Omental fat pad (tissue), 4 donors: ENCODE results near the gene LY6G5C. TPM values are rescaled to one million over a fixed set of nuclear protein-coding genes. Genes with fewer than 3 reads are reported as not detected.

Source experiments
- ATAC-seq: fragments of 150-250 bp; one replicate; pipeline ENCODE4 v1.9.1; 2016; ENCODE audit warnings: mild to moderate bottlenecking, moderate library complexity; ENCODE audit not compliant: low FRiP score
- DNase-seq: peaks from one replicate; pipeline ENCODE4 v3.0.0-alpha.2; 2019; ENCODE audit warnings: low spot score
- total RNA-seq, 4 donors: library from RNA; depleted of rRNA; stranded (reverse); fragments of >200 nt; gene quantifications; one replicate each; pipeline ENCODE4 v1.1.0, GENCODE V29; 2016
- TF ChIP-seq, protein P1 (sequence below), 3 donors: fragments of 450-650 bp; IDR thresholded peaks; one replicate each; pipeline ENCODE4 v1.5.1; 2016 to 2017; ENCODE audit warnings: antibody characterized with exemption in 3 of 3, mild to moderate bottlenecking in 3 of 3, moderate library complexity in 2 of 3

Gene LY6G5C, protein sequence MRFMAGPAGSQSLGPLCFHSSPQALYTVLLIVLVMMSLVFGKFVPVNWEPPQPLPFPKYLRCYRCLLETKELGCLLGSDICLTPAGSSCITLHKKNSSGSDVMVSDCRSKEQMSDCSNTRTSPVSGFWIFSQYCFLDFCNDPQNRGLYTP
- 1 to 10 TPM in 2 of 4 donors, under 1 TPM in 1, not detected in 1; 0.84 to 4.5 (median 1.3) TPM for total RNA-seq

DNA sequence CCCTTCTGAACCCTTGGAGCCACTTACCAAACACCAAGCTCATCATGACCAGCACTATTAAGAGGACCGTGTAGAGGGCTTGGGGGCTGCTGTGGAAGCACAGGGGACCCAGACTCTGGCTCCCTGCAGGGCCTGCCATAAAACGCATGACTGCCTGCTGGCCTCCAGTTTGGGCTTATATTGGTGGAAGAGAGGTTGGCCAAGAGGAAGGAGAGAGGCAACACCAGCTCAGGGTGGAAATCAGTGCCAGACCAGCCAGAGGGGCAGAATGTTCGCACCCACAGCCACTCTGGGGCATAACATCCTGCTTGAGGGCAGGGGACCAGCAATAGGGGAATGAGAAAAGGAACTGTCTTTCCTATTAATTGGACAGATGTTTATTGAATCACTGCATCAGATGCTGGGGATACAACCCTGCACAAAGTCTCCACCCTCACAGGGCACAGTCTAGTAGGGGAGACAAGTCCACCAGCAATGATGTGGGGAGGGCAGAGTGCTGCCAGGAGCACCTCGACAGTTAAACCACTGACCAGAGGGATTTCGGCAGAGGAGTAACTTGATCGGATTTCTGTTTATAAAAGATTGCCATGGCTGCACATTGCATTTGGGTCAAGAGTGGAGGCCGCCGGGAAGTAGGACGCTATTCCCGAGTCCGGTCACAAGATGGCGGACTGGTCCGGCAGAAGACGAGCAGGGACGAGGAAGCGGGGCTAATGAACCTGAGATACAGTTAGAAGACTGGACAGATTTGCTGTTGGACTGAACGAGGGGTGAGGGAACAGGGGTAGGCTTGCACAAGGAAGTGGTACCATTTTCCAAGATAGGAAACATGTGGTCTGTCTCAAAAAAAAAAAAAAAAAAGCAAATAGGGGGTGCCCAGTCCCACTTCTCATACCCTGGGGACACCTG, at the start of gene LY6G5C:
Gene LY6G5C, minus strand, starts transcription at position 842 of the 909 bp plus-strand sequence. Its CDS starts 694 bp downstream, at position 148.
- TF ChIP-seq, protein P1, sequence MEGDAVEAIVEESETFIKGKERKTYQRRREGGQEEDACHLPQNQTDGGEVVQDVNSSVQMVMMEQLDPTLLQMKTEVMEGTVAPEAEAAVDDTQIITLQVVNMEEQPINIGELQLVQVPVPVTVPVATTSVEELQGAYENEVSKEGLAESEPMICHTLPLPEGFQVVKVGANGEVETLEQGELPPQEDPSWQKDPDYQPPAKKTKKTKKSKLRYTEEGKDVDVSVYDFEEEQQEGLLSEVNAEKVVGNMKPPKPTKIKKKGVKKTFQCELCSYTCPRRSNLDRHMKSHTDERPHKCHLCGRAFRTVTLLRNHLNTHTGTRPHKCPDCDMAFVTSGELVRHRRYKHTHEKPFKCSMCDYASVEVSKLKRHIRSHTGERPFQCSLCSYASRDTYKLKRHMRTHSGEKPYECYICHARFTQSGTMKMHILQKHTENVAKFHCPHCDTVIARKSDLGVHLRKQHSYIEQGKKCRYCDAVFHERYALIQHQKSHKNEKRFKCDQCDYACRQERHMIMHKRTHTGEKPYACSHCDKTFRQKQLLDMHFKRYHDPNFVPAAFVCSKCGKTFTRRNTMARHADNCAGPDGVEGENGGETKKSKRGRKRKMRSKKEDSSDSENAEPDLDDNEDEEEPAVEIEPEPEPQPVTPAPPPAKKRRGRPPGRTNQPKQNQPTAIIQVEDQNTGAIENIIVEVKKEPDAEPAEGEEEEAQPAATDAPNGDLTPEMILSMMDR (IDR thresholded peaks at IDR 0.05), result no peak
- ATAC-seq (peak; percentile 89), DNase-seq (peak; percentile 55)

DNA sequence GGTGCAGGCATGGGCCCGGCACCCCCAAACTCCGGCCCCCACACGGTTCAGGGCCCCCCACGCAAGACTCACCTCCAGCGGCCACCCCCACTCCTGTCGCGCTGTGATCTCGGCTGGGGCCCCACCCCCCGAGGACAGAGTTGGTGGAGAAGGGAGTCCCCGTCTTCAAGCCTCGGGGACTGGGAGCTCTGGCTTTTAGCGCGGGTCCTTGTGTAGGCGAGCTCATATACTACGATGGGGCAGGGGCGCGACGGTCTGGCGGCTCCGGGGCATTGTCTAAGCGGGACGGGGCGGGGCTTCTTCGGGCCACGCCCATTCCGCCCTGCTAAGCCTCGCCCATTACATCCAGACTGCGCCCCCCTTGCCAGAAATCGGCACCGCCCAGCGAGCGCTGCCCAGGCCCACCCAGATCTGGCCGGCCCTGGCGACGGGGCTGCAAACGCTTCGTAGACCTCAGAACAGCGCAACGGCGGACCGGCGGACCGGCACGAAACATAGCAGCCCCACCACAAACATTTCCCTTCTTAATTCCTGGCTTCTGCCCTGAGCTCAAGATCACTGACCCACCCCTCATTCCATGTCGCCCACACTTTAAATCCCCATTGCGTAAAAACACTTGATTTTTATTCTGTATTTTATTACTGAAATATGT, 49.2 kb upstream of the LY6G5C start:
- ATAC-seq (peak; percentile 79), DNase-seq (peak; percentile 88)
- TF ChIP-seq, protein P1 (IDR thresholded peaks at IDR 0.05), result no peak

DNA sequence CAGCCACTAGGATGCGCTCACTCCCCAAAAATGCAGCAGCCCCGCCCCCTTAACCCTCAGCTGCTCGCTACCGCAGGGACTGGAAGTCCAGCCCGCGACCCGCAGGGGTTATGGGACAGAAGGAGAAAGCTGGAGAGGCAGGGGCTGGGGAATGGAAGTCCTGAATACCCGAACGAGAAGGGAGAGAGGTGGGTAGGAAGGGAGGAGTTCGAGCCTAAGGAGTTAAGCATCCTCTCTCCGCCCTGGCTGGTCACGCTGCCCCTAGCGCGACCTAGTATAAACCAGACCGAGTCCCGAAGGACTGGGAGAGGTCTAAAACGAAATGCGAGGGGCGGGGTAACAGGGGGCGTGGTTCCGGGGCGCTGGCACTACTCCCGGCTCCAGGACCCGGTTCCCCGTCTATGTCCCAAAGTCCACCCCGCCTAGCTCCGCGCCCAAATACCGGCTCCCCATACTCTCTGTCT, 48.7 kb upstream of the LY6G5C start:
- DNase-seq (peak; percentile 88), ATAC-seq (peak; percentile 87)
- TF ChIP-seq, protein P1 (IDR thresholded peaks at IDR 0.05), result peak in 1 of 3 donors; percentile 11

DNA sequence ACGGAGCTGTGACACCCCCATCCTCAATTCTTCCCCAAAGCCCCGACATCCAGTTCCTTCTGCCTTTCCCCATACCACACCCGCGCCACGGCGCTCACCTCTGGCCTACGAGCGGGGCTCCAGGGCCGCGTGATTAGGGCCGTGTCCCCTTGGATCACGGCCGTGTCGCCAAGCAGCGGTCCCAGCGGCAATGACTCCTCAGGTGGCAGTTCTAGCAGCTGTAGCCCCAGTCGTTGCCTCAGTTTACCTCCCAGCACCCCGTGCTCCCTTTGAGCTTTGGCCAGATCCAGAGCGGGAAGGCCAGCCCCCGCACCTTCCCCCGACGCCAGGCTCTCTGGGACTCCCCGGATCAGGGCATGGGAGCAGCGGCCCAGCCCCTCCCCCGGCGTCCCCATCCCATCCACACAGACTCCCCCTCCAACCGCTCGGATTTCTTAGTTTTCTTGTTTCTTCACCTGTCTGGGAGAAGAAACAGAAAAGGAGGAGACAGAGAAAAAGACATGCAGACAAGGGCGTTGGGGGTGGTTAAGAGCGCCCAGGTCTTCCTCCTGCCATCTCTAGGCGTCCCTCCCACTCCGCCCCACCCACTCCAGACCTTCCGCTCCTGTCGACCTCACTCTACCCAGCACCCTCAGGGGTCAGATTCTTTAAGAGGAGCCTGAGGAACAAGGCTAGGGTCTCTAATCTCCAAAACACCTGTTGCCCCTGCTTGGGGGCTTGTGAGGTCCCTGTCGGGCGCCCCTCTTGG, 48.1 kb upstream of the LY6G5C start, which contains the start of gene DDAH2:
Gene DDAH2, minus strand, starts transcription at position 533 of the 748 bp plus-strand sequence. Its CDS starts 138 bp downstream, at position 395.
- DNase-seq (no peak), ATAC-seq (peak; percentile 8)

DNA sequence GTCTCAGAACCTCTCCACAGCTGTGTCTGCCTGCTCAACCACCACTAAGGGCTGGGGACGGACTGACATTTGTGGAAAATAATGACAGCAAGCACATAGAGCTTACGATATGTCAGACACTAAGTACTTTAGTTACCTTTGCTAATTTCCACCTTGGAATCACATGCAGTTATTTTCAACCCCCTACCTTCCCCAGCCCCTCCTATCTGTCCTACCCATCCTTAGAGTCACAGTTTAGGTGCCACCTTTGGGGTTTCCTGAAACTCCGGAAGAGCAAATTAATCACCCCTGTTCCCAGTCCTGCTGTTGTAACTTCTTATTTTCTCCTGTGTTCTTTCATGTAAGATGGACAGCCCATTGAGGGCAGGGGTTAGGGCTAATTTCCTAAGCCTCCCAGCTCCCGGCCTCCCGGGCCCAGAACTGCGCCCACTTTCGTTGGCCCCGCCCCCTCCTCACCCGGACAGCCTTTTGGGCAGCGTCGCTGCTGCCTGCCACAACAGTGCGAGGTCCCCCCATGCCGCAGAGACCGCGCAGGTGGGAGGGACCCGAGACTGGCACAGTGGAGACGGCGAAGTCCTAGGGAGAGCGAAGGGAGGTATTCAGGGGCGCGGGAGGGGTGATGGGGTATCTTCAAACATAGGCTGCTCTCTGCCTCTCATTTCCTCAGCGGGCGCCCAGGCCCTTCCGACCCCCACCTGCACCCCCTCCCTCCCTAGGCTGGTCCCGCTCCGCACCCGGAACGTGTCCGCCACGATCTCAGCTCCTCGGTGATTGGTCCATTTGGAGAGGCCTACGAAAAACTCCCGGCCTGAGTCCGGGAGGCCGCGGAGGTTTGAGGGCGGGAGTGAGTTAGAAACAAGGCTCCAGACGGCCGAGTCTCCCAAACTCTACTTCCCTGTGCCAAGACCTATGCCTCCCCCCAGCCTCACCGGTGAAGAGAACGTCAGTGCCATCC, 47.1 kb upstream of the LY6G5C start:
- TF ChIP-seq, protein P1 (IDR thresholded peaks at IDR 0.05), result no peak
- no peak for DNase-seq
- no peak for ATAC-seq

More for the DNA sequence above, 48.1 kb upstream of the LY6G5C start, which contains the start of gene DDAH2:
- TF ChIP-seq, protein P1 (IDR thresholded peaks at IDR 0.05), result no peak
